Mucosa of descending colon (tissue), 3 donors: Measurements from ENCODE around the gene SH3PXD2B. TPM values are rescaled to one million over a fixed set of nuclear protein-coding genes. Genes with fewer than 3 reads are reported as not detected.
"Not testable (repeated sequence)": the region's sequence is repeated elsewhere in the genome, so short reads cannot be mapped to it uniquely, and the experiment has no call there.

Experiments used
- ATAC-seq: fragments of 200-7000 bp; cut with Tn5 transposase; one replicate; pipeline ENCODE4 v1.9.1; 2020; ENCODE audit warnings: mild to moderate bottlenecking, moderate library complexity
- DNase-seq, 3 donors: peaks; one replicate each; pipeline ENCODE4 v3.0.0-alpha.2; 2020
- H3K36me3 ChIP-seq: fragments of 200-600 bp; one replicate; pipeline ENCODE4 v1.8.0; 2021; ENCODE audit warnings: low read depth, mild to moderate bottlenecking
- H3K4me1 ChIP-seq: fragments of 200-600 bp; one replicate; pipeline ENCODE4 v1.8.0; 2021; ENCODE audit warnings: low read depth, mild to moderate bottlenecking
- H3K4me3 ChIP-seq: fragments of 200-600 bp; one replicate; pipeline ENCODE4 v1.8.0; 2021; ENCODE audit warnings: mild to moderate bottlenecking
- H3K9me3 ChIP-seq: fragments of 200-600 bp; one replicate; pipeline ENCODE4 v1.8.0; 2021; ENCODE audit warnings: mild to moderate bottlenecking
- CTCF ChIP-seq: fragments of 200-600 bp; IDR thresholded peaks from one replicate; pipeline ENCODE4 v1.8.0; 2022; ENCODE audit warnings: antibody characterized with exemption, mild to moderate bottlenecking
- intact Hi-C, 2 donors: fragments of 100-400 bp; cut with DNase I in 1 of 2; cut with micrococcal nuclease in 1 of 2; formaldehyde crosslinking; loops; one replicate each; pipeline versions ENCODE4 v1.11.0 to v1.11.1; 2022; cut with DNase I, micrococcal nuclease
- total RNA-seq, 3 donors: library from RNA; stranded (reverse); fragmentation: NEBNext Ultra II Directional in 2 of 3; extraction: Animal tissue kit (Norgen Biotek cat#: 25700) in 2 of 3; gene quantifications; one replicate each; pipeline versions ENCODE4 v1.2.1 to v1.2.4, GENCODE V29; 2021 to 2023
- donor health status: DM: no; HTN: no; CAD: no; lungs with moderate emphysema.
- donor health status: DM: no; HTN: no; CAD: no.
- donor health status: DM: no; HTN: yes; CAD: no.

The SH3PXD2B gene
- total RNA-seq, 3 donors from 2014 or later: 5.4 to 28.7 (median 19.9) TPM

- H3K4me1 ChIP-seq: no peaks in the 10 kb centered on the region
- TF ChIP-seq CTCF: no peak
- peak; percentile 80 for ATAC-seq
- H3K4me3 ChIP-seq: no peak overlapping the region
- intact Hi-C loops: loop anchor here (10.0 kb wide), 1 partner anchor 195 kb away; no protein-coding TSS in a partner anchor
- no peaks in the 10 kb centered on the region for H3K36me3 ChIP-seq
- no peak for DNase-seq
- no peaks in the 10 kb centered on the region for H3K9me3 ChIP-seq
These were observed 154.3 kb downstream of the SH3PXD2B start for GRCh38 chr5:172299916-172300439.

GRCh38 chr5:172294831-172295230 lies 159.5 kb downstream of the SH3PXD2B start:
- DNase-seq (no peak), ATAC-seq (no peak)
- intact Hi-C loops: loop anchor here (10.0 kb wide), 1 partner anchor 190 kb away; no protein-coding TSS in a partner anchor
- Histone ChIP-seq H3K9me3 (no peaks in the 10 kb centered on the region), H3K4me1 (no peaks in the 10 kb centered on the region), H3K4me3 (no peak overlapping the region), H3K36me3 (no peaks in the 10 kb centered on the region)
- no peak for TF ChIP-seq CTCF

DNA sequence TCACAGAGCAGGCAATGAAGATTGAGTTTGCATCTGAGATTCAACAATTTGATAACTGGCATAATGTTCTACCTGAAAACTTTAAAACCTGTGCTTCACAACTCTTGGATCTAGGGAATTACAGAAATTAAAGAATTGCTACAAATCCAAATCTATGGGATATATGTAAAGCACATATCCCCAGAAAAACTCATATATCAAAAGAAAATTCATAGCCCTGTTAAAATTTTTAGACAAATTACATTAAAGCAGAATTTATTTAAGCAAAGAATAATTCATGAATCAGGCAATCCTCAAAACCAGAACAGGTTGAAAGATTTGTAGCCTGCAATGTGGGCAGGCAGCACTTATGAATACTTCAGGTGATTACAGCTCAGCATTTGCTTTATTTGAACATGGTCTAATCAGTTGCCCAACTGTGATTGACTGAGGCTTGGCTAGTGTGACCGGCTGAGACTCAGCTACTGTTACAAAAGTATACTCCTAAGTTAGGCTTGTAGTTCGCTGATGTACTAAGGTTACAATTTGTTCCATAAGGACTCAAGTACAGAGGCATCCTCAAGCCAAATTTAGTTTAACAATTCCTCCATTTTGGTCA lies 160.5 kb downstream of the SH3PXD2B start:
- Histone ChIP-seq H3K9me3 (no peaks in the 10 kb centered on the region), H3K4me3 (no peak overlapping the region), H3K4me1 (no peaks in the 10 kb centered on the region), H3K36me3 (no peaks in the 10 kb centered on the region)
- intact Hi-C loops: loop anchor here (10.0 kb wide), 1 partner anchor 189 kb away; no protein-coding TSS in a partner anchor
- TF ChIP-seq CTCF: no peak
- DNase-seq (no peak), ATAC-seq (no peak)

GRCh38 chr5:172293054-172293744 lies 161.1 kb downstream of the SH3PXD2B start:
- Histone ChIP-seq H3K4me1 (no peaks in the 10 kb centered on the region), H3K36me3 (no peaks in the 10 kb centered on the region), H3K9me3 (no peaks in the 10 kb centered on the region), H3K4me3 (no peak overlapping the region)
- DNase-seq: peak in 2 of 3 donors; percentile 50 to 71
- ATAC-seq: peak; percentile 100
- peak; percentile 71 for TF ChIP-seq CTCF
- intact Hi-C loops: loop anchor here (10.0 kb wide), 1 partner anchor 188 kb away; no protein-coding TSS in a partner anchor

GRCh38 chr5:172291837-172292236 lies 162.5 kb downstream of the SH3PXD2B start:
- ATAC-seq, H3K36me3 ChIP-seq, DNase-seq, H3K4me3 ChIP-seq, H3K4me1 ChIP-seq, H3K9me3 ChIP-seq: not testable (repeated sequence)
- intact Hi-C loops: loop anchor here (10.0 kb wide), 1 partner anchor 187 kb away; no protein-coding TSS in a partner anchor

DNA sequence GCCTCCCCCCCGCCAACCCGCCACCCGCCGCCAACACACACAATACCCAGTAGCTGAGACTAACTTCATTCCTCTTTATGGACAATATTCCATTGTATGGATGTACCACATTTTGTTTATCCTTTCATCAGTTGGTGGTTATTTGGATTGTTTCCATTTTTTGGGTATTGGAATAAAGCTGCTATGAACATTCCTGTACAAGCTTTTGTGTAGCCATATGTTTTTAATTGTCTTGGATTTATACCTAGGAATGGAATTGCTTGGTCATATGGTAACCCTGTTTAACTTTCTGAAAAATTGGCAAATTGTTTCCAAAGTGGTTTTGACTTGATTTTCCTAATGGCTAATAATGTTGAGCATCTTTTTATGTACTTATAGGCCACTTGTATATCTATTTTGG lies 165.9 kb downstream of the SH3PXD2B start:
- H3K4me3 ChIP-seq: no peak overlapping the region
- no peak for TF ChIP-seq CTCF
- no peaks in the 10 kb centered on the region for H3K9me3 ChIP-seq
- DNase-seq: no peak
- peaks cover 7% of the 10 kb centered on the region for H3K4me1 ChIP-seq
- intact Hi-C loops: no loop called here
- no peaks in the 10 kb centered on the region for H3K36me3 ChIP-seq
- ATAC-seq: no peak

- H3K36me3 ChIP-seq, H3K9me3 ChIP-seq, ATAC-seq, DNase-seq, H3K4me3 ChIP-seq, intact Hi-C loops: not testable (repeated sequence)
- peaks cover 11% of the 10 kb centered on the region for H3K4me1 ChIP-seq
These were observed 167.2 kb downstream of the SH3PXD2B start for GRCh38 chr5:172287140-172287539.
